OCI-LY7 (cell line): ENCODE data around the gene CFAP298. TPM values are rescaled to one million over a fixed set of nuclear protein-coding genes. Genes with fewer than 3 reads are reported as not detected.

Experiments
- BruUV-seq: library from RNA; stranded (reverse); fragments of 400-500 nt; replicated peaks from 2 replicates; lab custom pipeline; 2021; lab: Mats Ljungman, UMichigan
- CTCF ChIA-PET: fragments of 300-600 bp; sonication (Branson Sonifier 250); formaldehyde crosslinking; loops from one replicate; lab custom pipeline; 2022; ENCODE audit warnings: antibody characterized with exemption; ENCODE audit not compliant: unreplicated experiment; lab: Charles Lee
- POLR2A ChIA-PET: fragments of 300-600 bp; sonication (Branson Sonifier 250); formaldehyde crosslinking; loops from one replicate; lab custom pipeline; 2022; ENCODE audit warnings: antibody characterized with exemption; lab: Charles Lee
- DNase-seq: peaks from one replicate; pipeline ENCODE4 v3.0.0-alpha.2; 2015; ENCODE audit warnings: low spot score
- H2AFZ ChIP-seq: fragments of 200-600 bp; sonication (generic), shearing (Covaris generic); 2 replicates; pipeline ENCODE4 v1.6.1; 2014; ENCODE audit warnings: mild to moderate bottlenecking, antibody characterized with exemption, low read length, moderate library complexity
- H3K27ac ChIP-seq: fragments of 200-600 bp; sonication (generic); 2 replicates; pipeline ENCODE4 v1.5.1; 2014; ENCODE audit warnings: mixed run types, low read depth, mild to moderate bottlenecking, moderate library complexity, low read length, inconsistent platforms; ENCODE audit not compliant: poor library complexity, severe bottlenecking
- H3K36me3 ChIP-seq: fragments of 200-600 bp; sonication (generic); 2 replicates; pipeline ENCODE4 v1.6.1; 2014; ENCODE audit warnings: mild to moderate bottlenecking, antibody characterized with exemption, low read length, moderate library complexity, mixed read lengths; ENCODE audit not compliant: insufficient read depth
- H3K4me1 ChIP-seq: fragments of 200-600 bp; sonication (generic); 2 replicates; pipeline ENCODE4 v1.5.1; 2014; ENCODE audit warnings: mild to moderate bottlenecking, low read length; ENCODE audit not compliant: insufficient read depth, poor library complexity, severe bottlenecking
- H3K4me2 ChIP-seq: fragments of 200-600 bp; sonication (generic); 2 replicates; pipeline ENCODE4 v1.6.1; 2014; ENCODE audit warnings: mild to moderate bottlenecking, low read length
- H3K4me3 ChIP-seq: fragments of 200-600 bp; sonication (generic); 2 replicates; pipeline ENCODE4 v1.5.1; 2014; ENCODE audit warnings: mild to moderate bottlenecking, low read depth, low read length; ENCODE audit not compliant: poor library complexity, severe bottlenecking
- H3K79me2 ChIP-seq: fragments of 200-600 bp; sonication (generic); 2 replicates; pipeline ENCODE4 v1.6.1; 2016; ENCODE audit warnings: low read depth, mild to moderate bottlenecking, low read length, moderate library complexity, mixed read lengths; ENCODE audit not compliant: insufficient read depth
- H3K9me2 ChIP-seq: fragments of 200-600 bp; sonication (generic); 2 replicates; pipeline ENCODE4 v1.6.1; 2016; ENCODE audit warnings: mild to moderate bottlenecking, low read length, mixed read lengths; ENCODE audit not compliant: insufficient read depth
- H3K9me3 ChIP-seq: fragments of 200-600 bp; sonication (generic); 2 replicates; pipeline ENCODE4 v1.6.1; 2014; ENCODE audit warnings: mild to moderate bottlenecking, mixed run types, low read length, mixed read lengths
- H4K20me1 ChIP-seq: fragments of 200-600 bp; sonication (generic); 2 replicates; pipeline ENCODE4 v1.6.1; 2014; ENCODE audit warnings: mild to moderate bottlenecking, antibody characterized with exemption, low read length, moderate library complexity, mixed read lengths; ENCODE audit not compliant: insufficient read depth
- EZH2phosphoT487 ChIP-seq: fragments of 200-600 bp; sonication (generic); IDR thresholded peaks from 2 replicates; pipeline ENCODE4 v1.6.1; 2018; ENCODE audit warnings: low read depth, borderline replicate concordance, mild to moderate bottlenecking, mixed run types, antibody characterized with exemption, low read length, moderate library complexity, mixed read lengths
- intact Hi-C: fragments of 100-400 bp; cut with micrococcal nuclease; formaldehyde crosslinking; loops from one replicate; pipeline ENCODE4 v1.10.0; 2022; ENCODE audit not compliant: unreplicated experiment
- total RNA-seq, 2 experiments: library from RNA; depleted of rRNA in 1 of 2; stranded (reverse); fragments of >200 nt in 1 of 2; shearing (Covaris generic) in 1 of 2; gene quantifications; 2 replicates each; pipeline ENCODE4 v1.2.3, GENCODE V29; 2014 to 2022
- TF ChIP-seq, protein P1 (sequence below): fragments of 200-600 bp; sonication (generic); conservative IDR thresholded peaks from 2 replicates; pipeline ENCODE4 v1.5.1; 2014; ENCODE audit warnings: mild to moderate bottlenecking, antibody characterized with exemption, low read length, moderate library complexity, mixed read lengths

The CFAP298 gene
- total RNA-seq, 2 experiments from 2014 or later, result 43.6 to 64.2 TPM

DNA sequence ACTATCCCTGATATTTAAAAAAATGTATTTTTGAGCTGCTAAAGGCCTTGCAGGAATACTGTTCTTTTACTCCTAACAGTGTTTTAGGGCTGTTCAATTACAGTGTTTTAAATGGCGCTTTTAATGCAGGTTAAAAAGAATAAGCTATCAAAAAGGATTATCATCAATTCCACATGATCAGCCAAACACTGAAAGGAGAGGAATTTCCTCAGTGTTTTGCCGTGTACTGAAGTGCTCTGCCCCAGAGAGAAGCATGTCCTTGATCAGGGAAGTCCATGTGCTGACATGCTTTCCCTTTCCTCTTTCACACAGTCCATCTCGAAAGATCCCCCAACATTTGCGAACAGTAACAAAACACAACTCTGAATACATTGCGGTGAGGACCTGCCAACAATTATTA, 3.3 kb downstream of the CFAP298 start:
- H3K9me2 ChIP-seq, result no peaks in the 10 kb centered on the region
- no peak for TF ChIP-seq EZH2phosphoT487
- TF ChIP-seq, protein P1, sequence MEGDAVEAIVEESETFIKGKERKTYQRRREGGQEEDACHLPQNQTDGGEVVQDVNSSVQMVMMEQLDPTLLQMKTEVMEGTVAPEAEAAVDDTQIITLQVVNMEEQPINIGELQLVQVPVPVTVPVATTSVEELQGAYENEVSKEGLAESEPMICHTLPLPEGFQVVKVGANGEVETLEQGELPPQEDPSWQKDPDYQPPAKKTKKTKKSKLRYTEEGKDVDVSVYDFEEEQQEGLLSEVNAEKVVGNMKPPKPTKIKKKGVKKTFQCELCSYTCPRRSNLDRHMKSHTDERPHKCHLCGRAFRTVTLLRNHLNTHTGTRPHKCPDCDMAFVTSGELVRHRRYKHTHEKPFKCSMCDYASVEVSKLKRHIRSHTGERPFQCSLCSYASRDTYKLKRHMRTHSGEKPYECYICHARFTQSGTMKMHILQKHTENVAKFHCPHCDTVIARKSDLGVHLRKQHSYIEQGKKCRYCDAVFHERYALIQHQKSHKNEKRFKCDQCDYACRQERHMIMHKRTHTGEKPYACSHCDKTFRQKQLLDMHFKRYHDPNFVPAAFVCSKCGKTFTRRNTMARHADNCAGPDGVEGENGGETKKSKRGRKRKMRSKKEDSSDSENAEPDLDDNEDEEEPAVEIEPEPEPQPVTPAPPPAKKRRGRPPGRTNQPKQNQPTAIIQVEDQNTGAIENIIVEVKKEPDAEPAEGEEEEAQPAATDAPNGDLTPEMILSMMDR, result no peak
- no peak overlapping the region for H2AFZ ChIP-seq
- H3K4me3 ChIP-seq, result no peak overlapping the region
- POLR2A ChIA-PET, result interaction anchor here (0.6 to 1.7 kb wide), 6 partner anchors 9 to 213 kb away, joined by 3 read pairs; partner anchors contain the start of gene SYNJ1
- no peak for DNase-seq
- no peaks in the 10 kb centered on the region for H4K20me1 ChIP-seq
- H3K36me3 ChIP-seq, result peaks cover 57% of the 10 kb centered on the region
- H3K79me2 ChIP-seq, result peaks cover 19% of the 10 kb centered on the region
- H3K4me1 ChIP-seq, result peaks cover 10% of the 10 kb centered on the region
- intact Hi-C loops, result loop anchor here (10.0 kb wide), 1 partner anchor 824 kb away; no protein-coding TSS in a partner anchor
- TSS peak; percentile 52 for BruUV-seq
- CTCF ChIA-PET, result interaction anchor here (1.3 kb wide), 1 partner anchor 8 kb away, joined by 4 read pairs; no protein-coding TSS in a partner anchor
- no peak overlapping the region for H3K4me2 ChIP-seq
- H3K9me3 ChIP-seq, result no peaks in the 10 kb centered on the region
- no peak overlapping the region for H3K27ac ChIP-seq

DNA sequence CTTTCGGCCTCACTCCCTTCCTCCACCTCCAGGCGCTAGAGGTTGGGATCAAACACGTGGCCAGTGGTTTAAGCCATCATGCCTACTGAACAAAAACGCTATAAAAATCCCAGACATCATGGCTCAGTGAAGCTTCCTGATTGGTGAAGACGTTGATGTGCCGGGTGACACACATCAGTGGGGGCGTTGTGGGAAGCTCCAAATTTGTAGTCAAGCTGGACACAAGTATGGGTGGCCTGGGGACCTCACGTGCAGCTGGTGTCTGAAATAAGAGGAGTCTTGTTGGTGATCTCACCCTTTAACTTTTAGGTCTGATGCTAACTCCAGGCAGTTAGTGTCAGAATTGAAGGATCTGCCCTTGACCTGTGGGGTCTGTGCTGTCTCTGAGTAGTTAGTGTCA, 6.7 kb downstream of the CFAP298 start:
- no peak for DNase-seq
- POLR2A ChIA-PET, result no interaction called here

DNA sequence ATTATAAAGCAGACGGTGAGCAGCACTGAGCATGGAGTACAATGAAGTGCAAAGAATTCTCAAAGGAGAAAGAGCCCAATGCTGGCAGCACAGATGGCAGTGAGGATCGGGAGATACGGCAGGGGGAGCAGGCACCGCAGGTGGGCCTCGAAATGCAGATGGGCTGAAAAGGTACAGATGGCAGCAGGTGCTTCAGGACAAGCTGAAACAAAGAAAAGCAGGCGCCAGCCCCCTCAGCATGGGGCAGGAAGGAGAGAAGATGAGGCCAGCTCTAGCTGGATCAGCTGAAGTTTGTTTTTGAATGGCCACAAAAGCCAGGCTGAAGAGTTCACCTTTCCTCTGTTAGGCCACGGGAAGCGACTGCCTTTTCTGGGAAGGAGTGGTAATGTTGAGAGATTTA, 7.7 kb downstream of the CFAP298 start:
- no peak for DNase-seq
- no peak overlapping the region for H2AFZ ChIP-seq
- H3K79me2 ChIP-seq, result no peaks in the 10 kb centered on the region
- no peaks in the 10 kb centered on the region for H3K9me2 ChIP-seq
- no peak overlapping the region for H3K27ac ChIP-seq
- intact Hi-C loops, result loop anchor here (10.0 kb wide), 1 partner anchor 820 kb away; no protein-coding TSS in a partner anchor
- H3K9me3 ChIP-seq, result no peaks in the 10 kb centered on the region
- H3K36me3 ChIP-seq, result peaks cover 91% of the 10 kb centered on the region
- no peak overlapping the region for H3K4me3 ChIP-seq
- no peaks in the 10 kb centered on the region; the same call in 1 of the 2 replicates for H4K20me1 ChIP-seq
- H3K4me1 ChIP-seq, result peaks cover 8% of the 10 kb centered on the region
- TF ChIP-seq, protein P1, result no peak
- no peak for TF ChIP-seq EZH2phosphoT487
- CTCF ChIA-PET, result no interaction called here
- H3K4me2 ChIP-seq, result no peak overlapping the region
- BruUV-seq, result no TSS peak
- POLR2A ChIA-PET, result no interaction called here

More for the DNA sequence above, 6.7 kb downstream of the CFAP298 start:
- Histone ChIP-seq H2AFZ (no peak overlapping the region), H4K20me1 (no peaks in the 10 kb centered on the region), H3K4me2 (no peak overlapping the region), H3K27ac (no peak overlapping the region), H3K79me2 (peaks cover 9% of the 10 kb centered on the region), H3K36me3 (peaks cover 88% of the 10 kb centered on the region), H3K4me1 (peaks cover 5% of the 10 kb centered on the region), H3K9me3 (no peaks in the 10 kb centered on the region), H3K9me2 (no peaks in the 10 kb centered on the region), H3K4me3 (no peak overlapping the region)
- intact Hi-C loops, result loop anchor here (10.0 kb wide), 1 partner anchor 821 kb away; no protein-coding TSS in a partner anchor
- BruUV-seq, result no TSS peak
- TF ChIP-seq, protein P1, result no peak
- no peak for TF ChIP-seq EZH2phosphoT487
- CTCF ChIA-PET, result interaction anchor here (0.9 kb wide), 1 partner anchor 204 kb away, joined by 3 read pairs; no protein-coding TSS in a partner anchor
